ENCODE measurements around the gene ASPN. TPM values are rescaled to one million over a fixed set of nuclear protein-coding genes. Genes with fewer than 3 reads are reported as not detected.

Gene ASPN
- total and polyA plus RNA-seq, 2 donors (not counting 3 experiments of a cell fraction or from before 2014, with no cell fraction given) = not detected

DNA sequence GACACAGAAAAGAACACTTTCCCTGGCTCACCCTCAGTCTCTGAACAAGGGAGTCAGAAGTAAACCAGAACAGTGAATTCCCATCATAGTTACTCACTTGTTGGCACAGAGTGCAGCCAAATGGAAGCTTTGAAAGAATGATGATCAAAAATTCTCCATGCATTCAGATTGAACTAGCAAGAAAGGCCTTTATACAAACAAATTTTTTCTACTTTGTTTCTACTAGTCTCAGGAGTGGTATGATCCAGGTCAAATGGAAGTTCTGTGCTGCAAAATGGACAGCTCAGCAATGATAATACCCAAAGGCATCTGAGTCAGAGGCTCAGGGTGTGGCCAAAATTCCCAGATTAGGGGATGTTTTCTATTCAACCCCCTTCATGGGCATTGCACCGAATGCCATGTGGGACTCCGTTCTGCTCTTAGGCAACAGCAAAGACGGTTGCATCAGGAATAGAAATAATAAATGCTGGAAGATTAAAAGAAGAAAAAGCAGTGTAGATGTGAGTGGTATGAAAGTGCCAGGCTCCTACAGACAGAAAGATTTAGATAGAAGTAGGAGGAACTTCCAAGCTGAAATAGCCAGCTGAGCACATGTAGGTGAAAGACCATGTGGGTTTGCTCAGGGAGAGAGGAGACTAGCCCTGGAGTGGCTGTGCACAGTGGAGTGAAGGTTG is 24.0 kb upstream of the ASPN start:
- Histone ChIP-seq H3K27me3 (ENCODE audit: control insufficient read depth in 2 of 2, insufficient read depth in 2 of 2, low read length in 2 of 2) (no peaks in the 10 kb centered on the region), H3K9ac (replicated peaks; ENCODE audit: extremely low read depth, insufficient read depth, low read length) (no peak overlapping the region), H3K4me2 (ENCODE audit: insufficient read depth, low read length) (no peak overlapping the region), H3K4me1 (ENCODE audit: control insufficient read depth, extremely low read depth, insufficient read depth, low read length) (no peaks in the 10 kb centered on the region), H3K27ac (ENCODE audit: insufficient read depth, low read depth, low read length) (no peak overlapping the region), H3K36me3 (ENCODE audit: control insufficient read depth in 2 of 2, extremely low read depth in 1 of 2, insufficient read depth in 2 of 2, low read length in 2 of 2) (no peaks in the 10 kb centered on the region), H3K9me3 (replicated peaks; ENCODE audit: control insufficient read depth, insufficient read depth, low read length) (no peaks in the 10 kb centered on the region), H3K9me1 (replicated peaks; ENCODE audit: control insufficient read depth, extremely low read depth, insufficient read depth, low read length) (no peaks in the 10 kb centered on the region), H3K4me3 (replicated peaks in 1 of 3; ENCODE audit: insufficient read depth in 1 of 3, low read depth in 1 of 3, low read length in 3 of 3) (no peak overlapping the region), H3K79me2 (ENCODE audit: control insufficient read depth, insufficient read depth, low read length) (no peaks in the 10 kb centered on the region), H2AFZ (ENCODE audit: low read depth, low read length) (no peak overlapping the region), H4K20me1 (replicated peaks; ENCODE audit: control insufficient read depth, extremely low read depth, insufficient read depth, low read length) (no peaks in the 10 kb centered on the region)
- intact Hi-C loops (cut with micrococcal nuclease) (no loop called here), dilution Hi-C loops (cut with MboI; ENCODE audit: extremely low pct_ligation_motif_present, low sequenced_read_pairs) (no loop called here)
- BruUV-seq (replicated peaks) = no TSS peak
- TF ChIP-seq FOS (IDR thresholded peaks at IDR 0.05; ENCODE audit: borderline replicate concordance, insufficient read depth, low read length) (no peak), POLR2AphosphoS5 (IDR thresholded peaks at IDR 0.05; ENCODE audit: insufficient read depth, low read depth, low read length) (no peak)
- TF ChIP-seq, protein P1, sequence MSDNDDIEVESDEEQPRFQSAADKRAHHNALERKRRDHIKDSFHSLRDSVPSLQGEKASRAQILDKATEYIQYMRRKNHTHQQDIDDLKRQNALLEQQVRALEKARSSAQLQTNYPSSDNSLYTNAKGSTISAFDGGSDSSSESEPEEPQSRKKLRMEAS (IDR thresholded peaks at IDR 0.05; ENCODE audit: insufficient read depth, insufficient read length) = no peak
- no peak for FAIRE-seq
- POLR2A ChIA-PET = no interaction called here
- DNase-seq (ENCODE audit: low read depth, low spot score) = no peak
- CTCF ChIA-PET = no interaction called here

DNA sequence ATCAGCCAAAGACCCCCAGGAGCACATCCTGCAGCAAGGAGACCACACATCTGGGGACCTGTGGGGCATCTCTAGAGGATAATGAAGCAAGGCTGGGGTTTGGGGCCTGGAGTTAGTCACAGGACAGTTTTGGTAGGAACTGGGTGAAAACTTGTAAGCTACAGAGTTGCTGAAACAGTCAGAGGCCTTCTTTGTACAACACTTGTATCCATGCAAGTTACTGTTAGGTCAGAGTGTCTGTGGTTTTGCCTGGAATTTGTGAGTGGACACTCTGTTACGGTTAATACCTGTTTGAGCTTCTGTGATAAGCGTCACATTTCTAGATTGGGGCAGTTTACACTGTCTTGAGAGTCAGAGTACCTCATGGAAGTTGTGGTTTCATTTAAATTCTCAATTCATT is 22.6 kb upstream of the ASPN start:
- Histone ChIP-seq H3K9me1 (replicated peaks; ENCODE audit: control insufficient read depth, extremely low read depth, insufficient read depth, low read length) (no peaks in the 10 kb centered on the region), H4K20me1 (replicated peaks; ENCODE audit: control insufficient read depth, extremely low read depth, insufficient read depth, low read length) (no peaks in the 10 kb centered on the region), H3K79me2 (ENCODE audit: control insufficient read depth, insufficient read depth, low read length) (no peaks in the 10 kb centered on the region), H3K9ac (replicated peaks; ENCODE audit: extremely low read depth, insufficient read depth, low read length) (no peak overlapping the region), H2AFZ (ENCODE audit: low read depth, low read length) (no peak overlapping the region), H3K9me3 (replicated peaks; ENCODE audit: control insufficient read depth, insufficient read depth, low read length) (no peaks in the 10 kb centered on the region), H3K4me3 (replicated peaks in 1 of 3; ENCODE audit: insufficient read depth in 1 of 3, low read depth in 1 of 3, low read length in 3 of 3) (no peak overlapping the region), H3K36me3 (ENCODE audit: control insufficient read depth in 2 of 2, extremely low read depth in 1 of 2, insufficient read depth in 2 of 2, low read length in 2 of 2) (no peaks in the 10 kb centered on the region), H3K27ac (ENCODE audit: insufficient read depth, low read depth, low read length) (no peak overlapping the region), H3K27me3 (ENCODE audit: control insufficient read depth in 2 of 2, insufficient read depth in 2 of 2, low read length in 2 of 2) (no peaks in the 10 kb centered on the region), H3K4me1 (ENCODE audit: control insufficient read depth, extremely low read depth, insufficient read depth, low read length) (no peaks in the 10 kb centered on the region), H3K4me2 (ENCODE audit: insufficient read depth, low read length) (no peak overlapping the region)
- FAIRE-seq (peak; percentile 37), DNase-seq (ENCODE audit: low read depth, low spot score) (no peak)
- no peak for TF ChIP-seq JUN (IDR thresholded peaks at IDR 0.05; ENCODE audit: borderline replicate concordance, insufficient read depth, insufficient read length, low read depth)
- no peak for TF ChIP-seq EZH2 (IDR thresholded peaks at IDR 0.05; ENCODE audit: borderline replicate concordance, low read depth, low read length, severe bottlenecking)
- no peak for TF ChIP-seq POLR2AphosphoS5 (IDR thresholded peaks at IDR 0.05; ENCODE audit: insufficient read depth, low read depth, low read length)
- TF ChIP-seq, protein P2, sequence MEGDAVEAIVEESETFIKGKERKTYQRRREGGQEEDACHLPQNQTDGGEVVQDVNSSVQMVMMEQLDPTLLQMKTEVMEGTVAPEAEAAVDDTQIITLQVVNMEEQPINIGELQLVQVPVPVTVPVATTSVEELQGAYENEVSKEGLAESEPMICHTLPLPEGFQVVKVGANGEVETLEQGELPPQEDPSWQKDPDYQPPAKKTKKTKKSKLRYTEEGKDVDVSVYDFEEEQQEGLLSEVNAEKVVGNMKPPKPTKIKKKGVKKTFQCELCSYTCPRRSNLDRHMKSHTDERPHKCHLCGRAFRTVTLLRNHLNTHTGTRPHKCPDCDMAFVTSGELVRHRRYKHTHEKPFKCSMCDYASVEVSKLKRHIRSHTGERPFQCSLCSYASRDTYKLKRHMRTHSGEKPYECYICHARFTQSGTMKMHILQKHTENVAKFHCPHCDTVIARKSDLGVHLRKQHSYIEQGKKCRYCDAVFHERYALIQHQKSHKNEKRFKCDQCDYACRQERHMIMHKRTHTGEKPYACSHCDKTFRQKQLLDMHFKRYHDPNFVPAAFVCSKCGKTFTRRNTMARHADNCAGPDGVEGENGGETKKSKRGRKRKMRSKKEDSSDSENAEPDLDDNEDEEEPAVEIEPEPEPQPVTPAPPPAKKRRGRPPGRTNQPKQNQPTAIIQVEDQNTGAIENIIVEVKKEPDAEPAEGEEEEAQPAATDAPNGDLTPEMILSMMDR (IDR thresholded peaks at IDR 0.05; ENCODE audit: extremely low read depth in 1 of 2, insufficient read depth in 1 of 2, low read depth in 1 of 2, low read length in 2 of 2) = no peak
- no peak for TF ChIP-seq MYC (IDR thresholded peaks at IDR 0.05; ENCODE audit: low read depth, low read length)
- TF ChIP-seq FOS (IDR thresholded peaks at IDR 0.05; ENCODE audit: borderline replicate concordance, insufficient read depth, low read length) = no peak
- TF ChIP-seq POLR2A (IDR thresholded peaks at IDR 0.05; ENCODE audit: low read depth, low read length) = no peak
- TF ChIP-seq, protein P1 (IDR thresholded peaks at IDR 0.05; ENCODE audit: insufficient read depth, insufficient read length) = no peak
- TF ChIP-seq GATA2 (IDR thresholded peaks at IDR 0.05; ENCODE audit: insufficient read depth, insufficient read length, low read depth, low read length) = no peak
- CTCF ChIA-PET = no interaction called here
- intact Hi-C loops (cut with micrococcal nuclease) = no loop called here
- dilution Hi-C loops (cut with MboI; ENCODE audit: extremely low pct_ligation_motif_present, low sequenced_read_pairs) = no loop called here
- BruUV-seq (replicated peaks) = no TSS peak
- POLR2A ChIA-PET = no interaction called here

Measured in endothelial cell of umbilical vein (primary cell).